GM21390 (cell line): ENCODE results near the gene GPR31.
A peak's percentile ranks its signal among the peaks of the same experiment; 100 is the strongest.
"Not testable (repeated sequence)": the region's sequence is repeated elsewhere in the genome, so short reads cannot be mapped to it uniquely, and the experiment has no call there.

Experiments
- ATAC-seq: cut with Tn5 transposase; IDR thresholded peaks from one replicate; pipeline ENCODE4 v1.9.1; 2021; ENCODE audit not compliant: unreplicated experiment

The GPR31 gene

DNA sequence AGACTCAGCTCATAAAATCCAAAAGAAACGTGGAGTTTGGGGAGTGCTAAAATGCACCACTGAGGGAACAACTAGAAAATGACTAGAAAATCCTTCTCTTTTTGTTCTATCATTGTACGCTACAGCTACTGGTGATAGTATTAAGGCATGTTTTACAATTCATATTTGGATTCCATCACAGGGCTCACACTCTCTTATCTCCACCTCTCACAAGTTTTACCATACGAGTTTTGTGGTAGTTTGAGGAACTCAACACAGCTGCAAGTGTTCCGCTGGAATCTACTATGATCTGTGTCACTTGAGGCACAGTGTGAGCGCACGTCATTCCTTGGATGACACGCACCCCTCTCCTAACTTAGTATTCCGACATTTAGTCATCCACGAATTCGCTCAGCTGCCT lies 9.9 kb upstream of the GPR31 start:
- ATAC-seq, result not testable (repeated sequence)

DNA sequence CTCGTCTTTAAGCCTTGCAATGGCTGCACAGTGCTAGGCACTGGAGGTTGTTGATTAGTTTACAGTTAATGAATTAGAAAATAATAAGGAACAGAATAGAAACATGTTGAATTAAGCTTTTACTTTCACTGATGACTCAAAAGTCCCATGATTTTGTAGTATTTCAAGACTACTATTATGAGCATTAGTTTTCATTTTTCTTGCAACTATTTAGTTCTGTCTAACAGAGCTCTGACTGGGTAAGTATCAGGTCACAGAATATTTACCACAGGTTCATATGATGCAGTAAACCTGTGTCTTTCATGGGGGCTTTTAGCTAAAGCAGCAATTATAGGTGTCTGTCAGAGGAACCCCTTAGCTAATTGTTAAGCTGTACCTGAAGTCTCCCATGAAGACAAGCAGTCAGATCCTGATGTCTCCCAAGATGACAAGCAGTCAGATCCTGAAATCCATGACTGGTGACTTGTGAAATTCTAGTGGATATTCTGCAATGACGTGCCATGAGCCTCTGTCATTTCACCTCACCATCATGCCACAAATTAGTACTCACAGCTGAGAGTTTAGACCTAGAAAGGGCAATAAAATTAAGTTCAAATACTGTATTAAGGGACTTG lies 8.2 kb upstream of the GPR31 start:
- ATAC-seq, result no peak

DNA sequence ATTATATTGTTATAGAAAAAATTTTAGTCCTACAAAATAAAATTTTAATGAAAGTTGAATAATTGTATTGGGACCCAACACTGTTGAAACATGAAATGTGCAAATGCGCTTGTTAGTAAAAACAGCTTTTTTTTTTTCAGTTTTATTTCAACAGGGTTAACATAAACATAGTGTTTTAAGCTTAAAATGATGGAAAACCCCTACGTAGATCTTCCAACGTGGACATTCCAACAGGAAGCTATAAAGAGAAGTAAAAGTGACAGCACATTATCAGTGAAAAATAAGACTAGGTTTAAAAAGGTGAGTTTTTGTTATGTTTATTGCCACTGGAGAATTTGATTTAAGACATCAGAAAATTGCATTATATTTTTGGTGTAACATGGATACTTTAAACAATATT lies 6.5 kb upstream of the GPR31 start:
- no peak for ATAC-seq

DNA sequence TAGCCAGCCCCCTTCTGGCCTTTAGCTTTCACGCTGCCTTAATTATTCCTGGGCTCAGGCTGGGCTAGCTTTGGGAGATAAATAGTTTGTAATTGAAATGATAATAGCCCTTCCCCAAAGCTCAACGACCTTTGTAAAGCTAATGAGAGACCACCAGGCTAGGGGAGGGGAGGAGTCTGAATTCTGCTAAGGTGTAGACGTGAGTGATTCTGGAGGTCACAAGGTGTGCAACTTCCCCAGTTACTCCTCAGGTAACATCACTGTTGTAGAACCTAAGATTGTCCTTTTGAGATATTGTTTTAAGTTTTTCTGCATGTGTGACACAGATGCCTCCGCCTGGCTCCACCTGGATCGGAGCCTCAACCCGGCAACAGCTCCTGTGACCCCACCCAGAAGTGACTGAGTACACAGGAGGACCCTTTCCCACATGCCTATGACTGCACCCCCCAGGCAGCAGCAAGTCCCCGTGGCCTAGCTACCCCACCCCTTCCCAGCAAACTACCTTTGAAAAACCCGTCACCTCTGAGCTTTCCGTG lies 5.8 kb upstream of the GPR31 start:
- ATAC-seq, result no peak

DNA sequence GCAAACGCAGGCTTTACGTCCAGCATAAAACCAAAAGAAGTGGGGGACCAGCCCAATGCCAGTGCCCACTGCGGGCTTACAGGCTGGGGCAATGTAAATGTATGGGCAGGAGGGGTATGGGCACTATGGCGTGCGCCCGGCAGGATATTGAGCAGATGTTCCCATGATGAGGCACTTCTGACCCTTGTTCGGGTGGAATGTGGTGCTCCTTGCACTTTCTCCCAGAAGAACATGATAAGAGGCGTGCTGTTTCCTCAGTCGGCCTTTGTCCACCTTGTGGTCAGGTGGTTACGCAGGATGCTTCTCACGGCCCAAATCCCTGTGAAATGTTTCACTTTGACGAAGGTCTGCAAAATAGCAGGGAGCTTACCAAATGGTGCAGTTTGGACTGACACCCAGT lies 4.8 kb upstream of the GPR31 start:
- ATAC-seq, result no peak

DNA sequence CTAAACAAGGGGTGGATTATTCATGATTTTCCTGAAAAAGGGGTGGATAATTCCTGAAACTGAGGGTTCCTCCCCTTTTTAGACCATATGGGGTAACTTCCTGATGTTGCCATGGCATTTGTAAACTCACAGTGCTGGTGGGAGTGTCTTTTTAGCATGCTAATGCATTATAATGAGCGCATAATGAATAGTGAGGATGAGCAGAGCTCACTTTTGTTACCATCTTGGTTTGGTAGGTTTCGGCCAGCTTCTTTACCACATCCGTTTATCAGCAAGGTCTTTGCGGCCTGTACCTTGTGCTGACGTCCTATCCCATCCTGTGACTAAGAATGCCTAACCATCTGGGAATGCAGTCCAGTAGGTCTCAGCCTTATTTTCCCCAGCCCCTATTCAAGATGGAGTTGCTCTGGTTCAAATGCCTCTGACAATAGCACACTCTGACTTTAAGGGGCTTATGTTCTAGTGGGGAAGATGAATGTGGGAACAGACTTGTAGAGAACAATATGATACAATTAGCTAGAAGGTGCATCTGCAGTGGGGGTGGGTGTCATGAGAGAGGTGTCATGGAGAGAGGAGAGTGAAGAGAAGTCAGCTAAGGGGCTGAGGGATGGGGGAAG lies 4.2 kb upstream of the GPR31 start:
- ATAC-seq, result no peak

DNA sequence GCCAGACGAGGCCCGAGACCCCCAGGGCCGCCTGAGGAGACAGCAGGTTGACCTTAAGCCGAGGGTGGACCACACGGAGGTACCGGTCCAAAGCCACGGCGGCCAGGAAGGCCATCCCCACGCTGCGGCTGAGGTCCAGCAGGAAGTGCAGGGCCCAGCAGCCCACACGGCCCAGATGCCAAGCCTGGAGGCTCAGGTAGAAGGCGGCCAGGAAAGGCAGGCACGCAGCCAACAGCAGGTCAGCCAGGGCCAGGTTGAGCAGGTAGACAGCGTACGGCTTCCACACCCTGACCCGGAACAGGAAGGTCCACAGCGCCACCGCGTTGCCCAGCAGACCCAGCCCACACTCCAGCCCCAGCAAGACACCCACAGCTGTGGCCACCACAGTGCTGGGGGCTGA lies 366 bp downstream of the GPR31 start:
- no peak for ATAC-seq

DNA sequence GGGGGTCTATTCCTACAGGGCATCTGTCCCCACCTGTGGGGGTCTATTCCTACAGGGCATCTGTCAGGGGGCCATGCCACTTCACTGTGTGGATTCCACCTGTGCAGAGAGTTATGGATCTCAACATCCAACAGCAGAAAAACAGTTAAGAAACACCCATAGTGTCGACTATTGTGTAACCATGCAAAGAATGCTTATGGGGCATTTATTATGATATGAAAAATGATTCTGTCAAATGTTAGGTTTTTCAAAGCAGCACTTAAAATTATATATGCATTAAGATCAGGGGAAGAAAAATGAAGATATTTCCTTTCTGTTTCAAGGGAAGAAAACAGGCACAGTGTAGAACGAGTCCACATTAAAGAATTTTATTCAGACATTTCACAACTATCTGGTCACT lies 2.9 kb downstream of the GPR31 start:
- no peak for ATAC-seq

DNA sequence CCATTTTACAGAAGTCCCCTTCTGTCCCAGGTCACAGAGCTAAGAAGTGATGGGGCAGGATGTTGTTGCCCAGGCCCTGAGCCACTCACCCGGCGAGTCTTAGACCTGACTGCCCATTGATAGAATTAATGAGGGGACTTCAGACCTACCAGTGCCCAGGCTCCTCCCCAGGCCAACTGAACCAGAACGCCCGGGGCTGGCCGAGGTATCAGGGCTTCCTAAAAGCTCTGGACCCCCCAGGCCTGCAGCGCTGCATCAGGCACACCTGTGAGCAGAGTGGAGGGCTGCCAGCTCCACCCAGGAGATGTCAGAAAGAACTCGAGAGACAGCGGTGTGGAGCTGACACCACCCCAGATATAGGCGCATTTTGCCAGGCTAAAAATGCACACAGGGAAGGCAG lies 3.5 kb downstream of the GPR31 start:
- ATAC-seq, result no peak

DNA sequence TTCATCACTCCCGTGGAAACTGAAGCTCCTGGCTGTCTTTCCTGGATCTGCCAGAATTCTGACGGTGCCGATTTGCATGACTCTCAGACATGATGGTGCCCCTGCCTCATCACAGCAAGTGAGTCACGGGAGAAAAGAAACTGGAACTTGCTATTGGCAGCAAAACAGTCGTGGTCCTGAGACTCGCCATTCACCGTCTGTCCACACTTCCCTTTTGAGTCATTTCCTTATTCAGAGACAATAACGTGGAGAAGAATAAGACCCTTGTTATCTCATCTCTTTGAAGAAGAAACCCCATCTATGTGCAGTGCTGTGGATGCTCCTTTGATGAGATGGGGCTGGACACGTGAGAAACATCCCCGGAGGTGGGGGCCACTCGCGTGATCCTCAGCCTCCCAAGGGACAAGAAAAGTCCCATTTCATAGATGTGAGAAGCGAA lies 4.2 kb downstream of the GPR31 start:
- peak; percentile 65 for ATAC-seq

DNA sequence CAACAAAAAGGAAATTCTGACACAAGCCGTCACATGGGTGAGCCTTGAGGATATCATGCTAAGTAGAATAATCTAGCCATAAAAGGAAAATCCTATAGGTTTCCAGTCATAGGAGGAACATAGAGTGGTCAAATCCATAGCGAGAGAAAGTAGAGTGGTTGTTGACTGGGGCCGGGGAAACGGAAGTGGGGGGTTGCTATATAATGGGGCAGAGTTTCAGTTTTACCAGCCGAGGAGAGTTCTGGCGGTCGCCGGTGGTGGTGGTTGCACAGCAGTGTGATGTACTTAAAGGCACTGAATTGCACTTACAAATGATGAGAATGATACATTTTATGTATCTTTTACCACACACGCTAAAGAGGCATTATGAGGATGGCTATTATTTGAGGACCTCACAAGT lies 4.9 kb downstream of the GPR31 start:
- peak; percentile 45 for ATAC-seq

DNA sequence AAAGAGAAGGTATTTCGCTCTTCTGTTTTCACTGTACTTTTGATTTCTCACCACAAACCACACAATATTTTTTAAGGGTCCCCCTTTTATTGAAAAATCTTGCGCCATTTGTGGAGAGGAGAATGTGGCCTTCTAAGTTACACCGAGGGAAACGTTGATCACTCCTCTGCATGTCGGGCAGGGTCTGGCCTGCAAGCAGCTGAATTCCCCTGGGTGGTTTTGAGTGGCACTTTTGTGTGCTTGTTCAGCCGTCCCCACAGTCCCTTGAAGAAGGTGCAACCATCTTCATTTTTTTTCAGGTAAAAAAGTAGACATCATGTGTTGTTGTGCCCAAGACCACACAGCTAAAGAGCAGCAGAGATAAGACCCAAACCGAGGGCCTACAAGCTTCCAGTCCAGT lies 6.1 kb downstream of the GPR31 start:
- ATAC-seq, result peak; percentile 14

DNA sequence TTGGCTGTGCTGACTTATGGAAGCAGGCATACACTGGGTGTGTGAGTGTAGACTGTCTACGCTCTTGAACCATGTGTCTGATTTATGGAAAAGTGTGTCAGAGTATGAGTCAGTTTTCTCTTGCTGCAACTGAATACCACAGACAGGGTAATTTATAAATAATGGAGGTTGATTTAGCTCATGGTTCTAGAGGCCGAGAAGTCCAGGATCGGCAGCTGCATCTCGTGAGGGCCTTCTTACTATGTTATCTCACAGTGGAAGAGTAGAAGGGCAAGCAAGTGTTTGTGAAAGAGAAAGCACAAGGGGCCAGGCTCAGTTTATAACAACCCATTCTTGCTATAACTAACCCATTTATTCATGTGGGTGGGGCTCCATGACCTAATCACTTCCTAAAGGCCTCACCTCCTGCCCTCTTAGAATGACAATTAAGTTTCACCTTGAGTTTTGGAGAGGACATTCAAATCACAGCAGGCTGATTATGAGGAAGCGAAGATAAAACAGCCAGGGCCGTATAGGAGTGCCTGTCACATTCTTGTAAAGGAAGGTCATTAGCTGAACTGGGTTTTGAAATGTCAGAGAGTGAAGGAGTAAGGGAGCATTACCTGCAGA lies 6.7 kb downstream of the GPR31 start:
- ATAC-seq, result peak; percentile 65

DNA sequence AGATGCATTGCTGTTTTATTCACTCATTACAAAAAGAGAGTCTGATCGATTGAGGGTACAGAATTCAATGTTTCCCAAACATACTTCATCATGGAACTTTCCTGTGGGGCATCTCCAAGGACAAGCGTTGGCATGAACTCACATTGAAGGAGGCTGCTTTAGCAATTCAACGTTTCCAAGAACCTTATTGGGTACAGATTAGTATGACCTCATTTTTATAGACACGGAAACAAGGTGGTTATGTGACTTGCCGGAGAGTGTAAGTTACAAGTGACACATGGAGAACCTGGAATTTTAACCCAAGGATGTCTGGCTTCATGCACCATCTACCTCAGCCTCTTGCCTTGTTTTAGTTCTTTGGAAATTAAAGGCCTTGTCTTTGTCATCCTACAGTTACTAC lies 8.8 kb downstream of the GPR31 start:
- no peak for ATAC-seq

DNA sequence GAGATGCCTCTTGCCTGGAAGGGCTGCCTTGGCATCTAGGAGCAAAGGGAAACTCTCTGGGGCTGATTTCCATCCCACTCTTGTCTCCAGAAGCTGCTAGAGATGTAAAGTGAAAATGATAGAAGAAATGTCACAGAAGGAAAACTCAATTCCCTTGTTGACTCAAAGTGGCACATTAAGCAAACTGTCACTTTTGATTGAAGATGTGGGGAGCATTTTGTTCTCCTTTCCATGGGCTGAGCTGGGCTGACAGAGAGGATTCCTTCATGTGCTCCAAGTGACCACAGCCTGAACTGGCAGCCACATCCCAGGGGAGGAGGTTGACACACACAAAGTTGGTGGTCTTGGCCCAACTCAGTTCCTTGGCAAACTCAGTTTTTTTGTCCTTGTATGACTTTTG lies 9.8 kb downstream of the GPR31 start:
- ATAC-seq, result no peak

DNA sequence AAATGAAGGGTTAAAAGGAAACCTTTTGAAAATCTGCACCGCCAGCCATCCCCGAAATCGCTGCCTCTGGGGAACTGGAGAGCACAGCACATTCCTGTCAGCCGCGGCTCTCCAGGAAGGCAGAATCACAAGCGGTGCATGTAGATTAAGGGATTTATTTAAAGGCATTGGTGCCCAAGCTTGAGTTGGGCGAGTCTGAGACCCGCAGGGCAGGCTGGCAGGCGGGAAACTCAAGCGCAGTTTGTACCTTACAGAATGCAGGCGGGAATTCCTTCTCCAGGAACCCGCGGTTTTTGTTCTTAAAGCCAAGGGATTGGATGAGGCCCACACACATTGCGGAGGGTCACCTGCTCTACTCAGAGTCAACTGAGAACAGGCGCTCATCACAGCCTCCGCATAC lies 10.8 kb downstream of the GPR31 start:
- no peak for ATAC-seq

DNA sequence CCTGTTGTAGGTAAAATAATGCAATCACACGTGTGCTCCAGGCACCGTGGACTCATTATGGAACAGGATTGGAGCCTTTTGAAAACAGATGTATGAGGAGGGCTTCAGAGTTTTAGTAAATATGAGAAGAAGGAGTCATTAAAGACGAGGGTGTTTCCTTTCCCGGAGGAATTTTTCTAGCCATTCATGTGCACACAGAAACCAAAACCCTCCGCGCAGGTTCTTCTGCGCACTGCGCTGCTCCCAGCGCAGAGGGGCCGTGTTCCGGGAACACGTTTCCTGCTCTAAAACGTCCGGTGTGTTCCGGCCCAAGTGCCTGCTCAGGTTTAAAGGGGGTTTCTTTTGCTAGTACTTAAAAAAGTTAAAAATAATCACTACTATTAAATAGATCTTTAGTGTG lies 11.6 kb downstream of the GPR31 start:
- ATAC-seq, result no peak

DNA sequence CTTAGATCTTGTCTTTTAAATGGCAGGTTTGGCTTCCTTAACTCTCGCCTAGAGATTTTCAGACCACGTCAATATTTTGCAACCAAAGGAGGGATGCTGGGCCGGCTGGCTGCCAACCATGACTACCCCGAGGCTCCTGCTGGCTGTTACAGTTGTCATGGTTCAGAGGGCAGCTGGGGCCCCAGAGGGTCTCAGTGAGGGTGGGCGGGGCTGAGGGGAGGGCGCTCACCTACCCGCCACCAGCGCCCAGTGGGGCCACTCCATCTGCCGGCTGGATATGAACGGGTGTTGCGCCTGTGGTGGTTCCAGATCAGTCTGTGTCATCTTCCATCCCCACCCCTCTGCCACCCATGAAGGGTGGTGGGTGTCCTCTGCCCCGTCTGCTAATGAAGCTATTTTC lies 12.3 kb downstream of the GPR31 start:
- no peak for ATAC-seq

DNA sequence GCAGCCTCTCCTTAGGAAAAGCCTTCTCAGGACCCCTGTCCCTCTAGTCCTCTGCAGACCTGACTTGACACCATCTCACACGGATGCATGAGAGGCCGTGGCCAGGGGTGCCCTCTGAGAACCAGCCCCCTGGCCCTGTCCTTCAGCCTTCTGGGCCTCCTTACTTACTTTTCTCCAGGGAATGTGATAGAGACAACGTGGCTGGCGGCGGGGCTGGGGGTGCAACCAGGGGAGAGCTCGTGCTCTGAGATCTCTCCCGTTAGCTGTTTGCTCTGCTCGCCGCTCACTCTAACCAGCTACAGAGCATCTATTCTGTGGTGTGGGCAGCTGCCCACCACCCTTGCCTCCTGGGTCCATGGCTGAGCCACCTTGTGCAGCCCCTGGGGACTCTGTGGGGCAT lies 14.7 kb downstream of the GPR31 start:
- ATAC-seq, result no peak

DNA sequence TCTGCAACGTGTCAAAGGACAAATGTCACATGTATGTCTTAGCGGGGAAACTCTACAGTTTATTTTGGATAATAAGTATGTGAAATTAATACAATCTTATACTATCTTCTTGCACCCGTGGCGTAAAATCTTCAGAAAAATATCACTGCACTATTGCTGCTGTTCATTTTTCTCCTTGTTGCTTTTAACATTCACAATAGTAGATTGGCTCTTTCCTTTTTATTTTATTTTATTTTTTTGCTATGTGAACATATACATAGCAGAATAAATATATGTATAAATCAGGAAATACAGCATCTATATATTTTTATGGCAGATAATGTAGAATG lies 15.4 kb downstream of the GPR31 start:
- ATAC-seq, result no peak

DNA sequence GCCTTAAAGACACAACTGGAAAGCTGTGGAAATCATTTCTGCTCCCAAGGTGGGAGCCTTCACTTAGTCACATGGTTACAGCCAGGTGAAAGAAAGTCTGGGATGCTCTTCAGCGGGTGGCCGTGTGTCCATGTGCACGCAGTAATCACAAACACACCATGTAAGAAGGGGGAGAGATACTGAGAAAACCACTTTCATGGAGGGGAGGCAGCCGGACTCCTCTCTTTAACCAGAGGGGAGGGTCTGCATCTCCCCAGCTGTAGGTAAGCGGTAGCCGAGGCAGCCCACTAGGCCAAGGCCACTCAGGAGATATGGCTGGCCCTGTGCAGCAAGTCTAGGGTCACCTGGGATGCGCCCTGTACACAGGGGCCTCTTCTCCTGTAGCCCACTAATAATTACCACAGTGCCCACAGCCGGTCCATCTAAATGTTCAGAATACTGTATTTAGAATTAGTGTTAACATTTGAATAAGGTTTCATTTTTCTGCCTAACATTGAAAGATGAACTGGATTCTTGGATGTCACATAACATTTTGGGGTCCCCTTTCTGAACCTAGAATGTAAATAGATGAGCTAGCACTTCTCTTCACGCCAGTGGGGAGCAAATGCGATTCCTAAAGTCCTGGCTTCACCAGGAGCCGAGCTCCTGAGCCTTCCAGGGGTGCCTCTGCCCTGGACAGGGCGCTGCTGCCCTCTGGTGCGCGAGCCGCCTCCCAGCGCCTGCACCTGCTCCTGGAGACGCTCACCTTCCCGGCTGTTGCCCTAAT lies 15.9 kb downstream of the GPR31 start:
- peak; percentile 81 for ATAC-seq
